Mucosa of descending colon (tissue), 3 donors: Measurements from ENCODE around the gene ADAMTS2. TPM values are rescaled to one million over a fixed set of nuclear protein-coding genes. Genes with fewer than 3 reads are reported as not detected.

Source experiments
- ATAC-seq: fragments of 200-7000 bp; cut with Tn5 transposase; one replicate; pipeline ENCODE4 v1.9.1; 2020; ENCODE audit warnings: mild to moderate bottlenecking, moderate library complexity
- DNase-seq, 3 donors: peaks; one replicate each; pipeline ENCODE4 v3.0.0-alpha.2; 2020
- H3K36me3 ChIP-seq: fragments of 200-600 bp; one replicate; pipeline ENCODE4 v1.8.0; 2021; ENCODE audit warnings: low read depth, mild to moderate bottlenecking
- H3K4me1 ChIP-seq: fragments of 200-600 bp; one replicate; pipeline ENCODE4 v1.8.0; 2021; ENCODE audit warnings: low read depth, mild to moderate bottlenecking
- H3K4me3 ChIP-seq: fragments of 200-600 bp; one replicate; pipeline ENCODE4 v1.8.0; 2021; ENCODE audit warnings: mild to moderate bottlenecking
- H3K9me3 ChIP-seq: fragments of 200-600 bp; one replicate; pipeline ENCODE4 v1.8.0; 2021; ENCODE audit warnings: mild to moderate bottlenecking
- intact Hi-C, 2 donors: fragments of 100-400 bp; cut with DNase I in 1 of 2; cut with micrococcal nuclease in 1 of 2; formaldehyde crosslinking; loops; one replicate each; pipeline versions ENCODE4 v1.11.0 to v1.11.1; 2022; cut with DNase I, micrococcal nuclease
- total RNA-seq, 3 donors: library from RNA; stranded (reverse); fragmentation: NEBNext Ultra II Directional in 2 of 3; extraction: Animal tissue kit (Norgen Biotek cat#: 25700) in 2 of 3; gene quantifications; one replicate each; pipeline versions ENCODE4 v1.2.1 to v1.2.4, GENCODE V29; 2021 to 2023
- TF ChIP-seq, protein P1 (sequence below): fragments of 200-600 bp; IDR thresholded peaks from one replicate; pipeline ENCODE4 v1.8.0; 2022; ENCODE audit warnings: antibody characterized with exemption, mild to moderate bottlenecking
- donor health status: DM: no; HTN: no; CAD: no; lungs with moderate emphysema.
- donor health status: DM: no; HTN: no; CAD: no.
- donor health status: DM: no; HTN: yes; CAD: no.

ADAMTS2 gene
- total RNA-seq, 3 donors from 2014 or later = 1.3 to 9.2 (median 7.3) TPM

DNA sequence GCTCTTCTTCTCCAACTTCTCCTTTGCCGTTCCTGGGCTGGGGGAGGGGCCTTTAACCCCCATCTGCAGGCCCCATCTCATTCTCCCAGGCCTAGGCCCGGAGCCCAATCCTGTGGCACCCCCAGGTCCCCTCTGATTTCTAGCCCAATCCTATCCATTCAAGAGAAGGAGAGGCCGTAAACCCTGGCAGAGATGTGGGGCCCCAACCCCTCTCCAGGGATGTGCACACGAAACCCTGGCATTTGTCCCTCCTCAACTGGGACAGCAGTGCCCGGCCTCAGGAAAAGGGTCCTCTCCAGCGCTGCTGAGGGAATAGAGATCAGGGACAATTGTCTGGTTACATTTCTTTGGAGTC, 24.2 kb upstream of the ADAMTS2 start:
- intact Hi-C loops = no loop called here
- Histone ChIP-seq H3K4me3 (no peak overlapping the region), H3K4me1 (no peaks in the 10 kb centered on the region), H3K36me3 (no peaks in the 10 kb centered on the region), H3K9me3 (no peaks in the 10 kb centered on the region)
- DNase-seq (no peak), ATAC-seq (no peak)
- TF ChIP-seq, protein P1, sequence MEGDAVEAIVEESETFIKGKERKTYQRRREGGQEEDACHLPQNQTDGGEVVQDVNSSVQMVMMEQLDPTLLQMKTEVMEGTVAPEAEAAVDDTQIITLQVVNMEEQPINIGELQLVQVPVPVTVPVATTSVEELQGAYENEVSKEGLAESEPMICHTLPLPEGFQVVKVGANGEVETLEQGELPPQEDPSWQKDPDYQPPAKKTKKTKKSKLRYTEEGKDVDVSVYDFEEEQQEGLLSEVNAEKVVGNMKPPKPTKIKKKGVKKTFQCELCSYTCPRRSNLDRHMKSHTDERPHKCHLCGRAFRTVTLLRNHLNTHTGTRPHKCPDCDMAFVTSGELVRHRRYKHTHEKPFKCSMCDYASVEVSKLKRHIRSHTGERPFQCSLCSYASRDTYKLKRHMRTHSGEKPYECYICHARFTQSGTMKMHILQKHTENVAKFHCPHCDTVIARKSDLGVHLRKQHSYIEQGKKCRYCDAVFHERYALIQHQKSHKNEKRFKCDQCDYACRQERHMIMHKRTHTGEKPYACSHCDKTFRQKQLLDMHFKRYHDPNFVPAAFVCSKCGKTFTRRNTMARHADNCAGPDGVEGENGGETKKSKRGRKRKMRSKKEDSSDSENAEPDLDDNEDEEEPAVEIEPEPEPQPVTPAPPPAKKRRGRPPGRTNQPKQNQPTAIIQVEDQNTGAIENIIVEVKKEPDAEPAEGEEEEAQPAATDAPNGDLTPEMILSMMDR = no peak

DNA sequence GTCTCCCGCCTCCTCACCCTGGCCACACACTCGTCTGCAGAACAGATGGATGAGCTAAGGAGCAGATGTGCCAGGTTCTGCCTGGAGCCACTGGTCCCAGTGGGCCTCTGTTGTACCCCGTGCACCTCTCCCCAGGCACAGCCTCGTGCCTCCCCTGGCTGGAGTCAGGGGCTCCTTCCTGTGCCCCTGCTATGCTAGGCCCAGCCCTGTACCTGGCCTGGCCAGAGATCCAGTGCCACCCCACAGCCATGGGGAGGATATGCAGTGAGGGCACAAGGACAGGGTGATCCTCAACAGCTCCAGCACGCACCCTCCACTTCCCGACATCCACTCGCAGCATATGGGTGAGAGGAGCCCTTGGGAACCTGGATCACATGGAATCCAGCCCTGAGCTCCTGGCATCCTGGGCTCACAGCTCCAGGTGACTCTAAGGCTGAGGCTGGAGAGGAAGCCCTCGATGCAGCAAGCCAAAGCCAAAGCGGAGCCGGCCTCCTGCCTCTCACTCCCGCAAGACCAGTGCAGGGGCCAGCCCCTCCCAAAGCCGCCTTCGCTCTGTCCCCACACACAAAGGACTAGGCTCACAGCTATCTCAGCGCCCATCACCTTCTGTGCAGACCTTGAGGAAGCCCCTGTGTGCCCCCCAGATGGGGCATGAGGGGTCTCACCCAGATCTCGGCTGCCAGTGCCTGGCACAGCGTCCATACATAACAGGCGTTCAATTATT, 23.7 kb upstream of the ADAMTS2 start:
- no peak overlapping the region for H3K4me3 ChIP-seq
- H3K9me3 ChIP-seq = no peaks in the 10 kb centered on the region
- H3K36me3 ChIP-seq = no peaks in the 10 kb centered on the region
- TF ChIP-seq, protein P1 = no peak
- intact Hi-C loops = no loop called here
- DNase-seq (no peak), ATAC-seq (no peak)
- no peaks in the 10 kb centered on the region for H3K4me1 ChIP-seq

DNA sequence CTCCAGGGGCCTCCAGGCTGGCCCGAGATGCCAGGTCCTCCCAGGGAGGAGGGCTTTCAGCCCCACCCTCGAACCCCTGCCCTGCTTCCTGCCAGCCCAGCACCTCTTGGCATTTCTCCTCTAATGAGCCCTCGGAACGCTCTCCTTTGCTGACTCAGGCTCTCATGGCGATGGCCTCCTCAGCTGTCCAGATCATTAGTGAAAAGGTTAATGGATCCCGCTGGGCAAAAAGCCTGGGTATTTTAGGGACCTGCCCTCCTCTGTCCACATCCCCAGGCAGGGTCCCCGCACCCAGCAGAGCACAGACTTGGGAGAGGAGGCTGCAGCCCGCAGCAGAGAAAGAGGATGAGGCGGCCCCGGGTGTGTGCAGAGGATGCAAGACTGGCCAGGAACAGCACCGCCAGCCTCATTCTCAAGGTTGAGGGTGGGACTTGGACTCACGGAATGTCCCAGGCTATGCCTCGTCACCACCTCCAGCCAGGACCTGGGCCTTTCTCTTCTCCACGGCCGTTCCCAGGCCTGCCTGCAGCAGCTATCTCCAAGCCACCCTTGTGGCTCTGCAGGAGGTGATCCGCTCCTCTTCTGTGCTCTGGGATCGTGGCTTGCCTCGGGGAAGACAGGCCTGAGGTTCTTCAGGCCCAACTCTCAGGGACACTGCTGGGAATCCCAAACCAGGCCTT, 23.0 kb upstream of the ADAMTS2 start:
- TF ChIP-seq, protein P1 = no peak
- Histone ChIP-seq H3K9me3 (no peaks in the 10 kb centered on the region), H3K36me3 (no peaks in the 10 kb centered on the region), H3K4me1 (no peaks in the 10 kb centered on the region), H3K4me3 (no peak overlapping the region)
- no peak for ATAC-seq
- intact Hi-C loops = no loop called here
- no peak for DNase-seq

DNA sequence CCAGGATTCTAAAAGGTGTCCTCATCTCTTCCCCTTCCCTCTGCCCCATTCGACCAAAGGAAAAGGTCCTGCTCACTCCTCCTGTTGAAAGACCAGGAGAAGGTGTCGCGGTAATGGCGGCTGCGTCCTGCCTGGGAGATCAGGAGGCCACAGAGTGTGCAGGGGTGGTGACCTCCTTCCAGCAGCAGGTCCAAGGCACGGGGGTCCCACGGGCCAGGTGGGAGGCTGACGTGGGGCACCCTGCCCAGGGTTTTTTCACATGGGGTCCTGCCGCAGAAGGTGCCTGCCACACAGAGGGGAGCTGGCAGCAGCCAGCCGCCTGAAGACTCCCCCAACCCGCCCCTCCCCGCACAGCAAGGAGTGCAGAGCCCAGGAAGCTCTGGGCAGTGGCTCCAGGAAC, 22.2 kb upstream of the ADAMTS2 start:
- Histone ChIP-seq H3K9me3 (no peaks in the 10 kb centered on the region), H3K4me3 (no peak overlapping the region), H3K4me1 (no peaks in the 10 kb centered on the region), H3K36me3 (no peaks in the 10 kb centered on the region)
- ATAC-seq (no peak), DNase-seq (no peak)
- intact Hi-C loops = no loop called here
- TF ChIP-seq, protein P1 = no peak

DNA sequence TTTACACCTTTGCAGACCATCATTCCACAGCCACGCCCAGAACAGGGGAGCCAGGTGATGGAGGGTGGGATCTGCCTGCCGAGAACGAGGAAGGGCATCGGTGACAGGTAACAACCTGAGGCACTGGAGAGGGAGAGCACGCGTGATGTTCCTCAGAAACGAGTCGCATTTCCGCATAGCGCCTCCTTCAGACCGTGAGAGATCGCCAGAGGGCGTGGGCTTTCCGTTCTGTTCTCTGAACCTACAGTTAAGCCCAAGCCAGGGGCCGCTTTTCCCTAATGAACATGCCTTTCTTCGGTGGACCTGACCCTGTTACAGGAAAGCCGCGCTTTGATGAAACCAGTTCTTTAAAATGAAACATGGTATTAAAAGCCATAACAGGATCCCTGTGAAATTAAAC, 17.1 kb upstream of the ADAMTS2 start:
- TF ChIP-seq, protein P1 = no peak
- intact Hi-C loops = no loop called here
- no peak for ATAC-seq

More for the DNA sequence above, 17.1 kb upstream of the ADAMTS2 start:
- DNase-seq = no peak
- Histone ChIP-seq H3K9me3 (no peaks in the 10 kb centered on the region), H3K36me3 (no peaks in the 10 kb centered on the region), H3K4me3 (no peak overlapping the region), H3K4me1 (no peaks in the 10 kb centered on the region)
